Muscle of arm (tissue), 12 donors: ENCODE results near the gene TXNDC15. TPM values are rescaled to one million over a fixed set of nuclear protein-coding genes. Genes with fewer than 3 reads are reported as not detected.

Experiments
- DNase-seq: peaks from one replicate; pipeline ENCODE4 v3.0.0-alpha.2; 2013
- polyA plus RNA-seq, 12 donors: library from polyadenylated mRNA; unstranded; fragments of 120-200 nt; gene quantifications; one replicate each; pipeline ENCODE4 v1.2.1, GENCODE V29; 2013; ENCODE audit not compliant: insufficient read length in 12 of 12

Gene TXNDC15
- polyA plus RNA-seq, 12 donors: 55.4 to 104 (median 78.1) TPM; not detected in 1

- no peak for DNase-seq
Observed at GRCh38 chr5:134913254-134913653, 39.1 kb downstream of the TXNDC15 start.

DNA sequence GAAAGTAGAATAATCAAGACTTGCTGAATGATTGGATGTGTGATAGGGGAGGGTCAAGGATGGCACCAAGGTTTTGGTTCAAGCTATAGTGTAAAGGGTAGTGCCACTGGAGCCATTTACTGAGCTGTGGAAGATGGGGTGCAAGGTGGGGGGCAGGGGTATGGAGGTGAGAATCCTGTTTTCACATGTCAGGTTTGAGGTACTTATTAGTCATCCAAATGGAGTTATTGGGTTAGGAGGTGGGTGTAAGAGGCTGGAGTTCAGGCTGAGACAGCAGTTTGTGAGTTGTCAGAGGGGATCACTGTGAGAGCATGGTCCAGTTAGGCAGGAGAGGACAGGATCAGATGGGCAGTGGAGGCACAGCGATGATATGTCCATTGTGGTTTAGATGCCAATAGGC lies 39.6 kb downstream of the TXNDC15 start:
- DNase-seq: no peak

DNA sequence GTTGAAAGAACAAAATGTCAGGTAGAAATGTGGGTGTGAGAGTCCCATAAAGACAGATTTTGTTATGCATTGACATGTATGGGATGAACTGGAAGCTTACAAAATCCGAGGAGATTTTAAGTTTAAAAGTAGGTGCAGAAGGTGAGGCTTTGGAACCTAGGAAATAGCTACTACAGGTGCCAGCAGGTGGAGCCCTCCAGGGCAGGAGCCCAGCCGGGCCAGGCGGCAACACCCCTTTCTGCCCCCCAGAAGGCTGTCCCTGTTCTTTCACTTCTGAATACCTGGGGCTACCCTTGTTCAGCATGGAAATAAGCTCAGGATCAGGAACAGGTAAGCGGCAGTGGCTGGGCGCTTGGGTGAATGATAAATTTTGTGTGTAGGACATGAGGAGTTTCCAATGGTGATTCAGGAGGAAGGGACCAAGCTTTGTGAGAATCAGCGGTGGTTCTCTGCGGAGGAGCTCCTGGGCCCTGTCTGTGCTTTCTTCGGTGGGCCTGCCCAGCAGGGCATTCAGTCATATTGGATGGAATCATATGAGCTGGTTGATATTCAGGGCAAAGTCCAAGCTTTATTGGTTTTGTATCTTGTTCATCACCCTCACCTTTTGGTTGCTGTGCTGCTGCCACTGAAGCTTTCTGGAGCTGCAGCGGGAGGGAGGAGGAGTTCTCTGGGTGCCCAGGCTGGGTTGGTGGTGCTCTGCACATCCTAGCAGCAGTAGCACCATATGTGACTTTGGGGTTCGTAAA lies 43.1 kb downstream of the TXNDC15 start:
- no peak for DNase-seq

- DNase-seq: no peak
Observed at GRCh38 chr5:134918861-134919260, 44.7 kb downstream of the TXNDC15 start.

- DNase-seq: no peak
Observed at GRCh38 chr5:134920848-134921575, 46.8 kb downstream of the TXNDC15 start.

DNA sequence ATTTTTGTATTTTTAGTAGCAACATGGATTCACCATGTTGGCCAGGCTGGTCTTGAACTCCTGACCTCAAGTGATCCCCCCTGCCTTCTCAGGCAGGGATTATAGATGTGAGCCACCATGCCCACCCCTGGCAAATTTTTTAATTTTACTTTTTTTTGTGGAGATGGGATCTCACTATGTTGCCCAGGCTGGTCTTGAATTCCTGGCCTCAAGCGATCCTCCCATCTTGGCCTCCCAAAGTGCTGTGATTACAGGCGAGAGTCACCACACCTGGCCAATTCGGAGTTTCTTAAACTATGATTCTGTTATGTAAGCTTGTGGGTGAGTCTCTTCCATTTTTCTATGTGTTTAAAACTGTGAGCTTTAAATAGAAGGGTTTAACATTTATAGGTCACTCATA lies 58.3 kb downstream of the TXNDC15 start:
- DNase-seq: no peak

DNA sequence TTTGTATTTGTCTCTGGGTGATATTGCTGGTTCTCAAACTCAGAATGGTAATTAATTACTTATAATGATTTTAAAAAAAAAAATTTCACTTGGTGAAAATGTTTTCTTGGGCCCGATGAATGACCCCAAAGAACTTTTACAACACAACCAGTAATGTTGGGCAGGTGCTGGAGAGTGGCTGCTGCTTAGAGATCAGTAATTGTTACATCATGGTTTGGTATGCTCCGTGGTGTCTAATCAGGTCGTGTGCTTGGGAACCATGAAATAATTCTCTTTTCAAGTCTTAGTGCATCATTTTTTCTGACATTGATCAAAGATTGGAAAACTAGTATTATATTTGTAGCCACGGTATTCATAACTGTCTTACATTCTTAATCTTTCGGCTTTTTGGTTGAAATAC lies 60.0 kb downstream of the TXNDC15 start:
- DNase-seq: no peak

GRCh38 chr5:134935711-134936602 lies 61.8 kb downstream of the TXNDC15 start:
- DNase-seq: peak; percentile 12

GRCh38 chr5:134937526-134937925 lies 63.4 kb downstream of the TXNDC15 start:
- DNase-seq: no peak

GRCh38 chr5:134938030-134938429 lies 63.9 kb downstream of the TXNDC15 start:
- DNase-seq: no peak

GRCh38 chr5:134939500-134939899 lies 65.3 kb downstream of the TXNDC15 start:
- DNase-seq: no peak

- no peak for DNase-seq
Observed at GRCh38 chr5:134943547-134943946, 69.4 kb downstream of the TXNDC15 start.

GRCh38 chr5:134944630-134945029 lies 70.5 kb downstream of the TXNDC15 start:
- no peak for DNase-seq

DNA sequence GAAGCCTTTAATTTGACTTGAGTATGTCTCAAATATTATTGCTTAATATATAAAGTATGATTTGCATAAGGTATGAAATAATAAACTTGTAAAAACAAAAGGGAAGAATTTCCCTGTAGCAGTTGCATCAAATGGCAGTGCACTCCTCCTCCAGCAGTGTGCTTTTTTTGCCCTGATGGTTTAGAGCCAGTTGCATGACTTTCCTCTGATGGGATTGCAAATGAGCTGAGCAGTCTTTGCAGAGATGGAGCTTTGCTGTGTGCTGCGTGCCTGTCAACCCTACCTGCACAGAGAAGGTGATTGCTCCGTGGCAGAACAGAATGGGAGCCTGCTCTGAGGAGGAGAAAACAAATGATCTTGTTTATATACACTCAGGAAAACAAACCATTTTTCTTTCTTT lies 70.9 kb downstream of the TXNDC15 start:
- no peak for DNase-seq

- DNase-seq: peak; percentile 25
Observed at GRCh38 chr5:134948911-134949310, 74.7 kb downstream of the TXNDC15 start.

- no peak for DNase-seq
Observed at GRCh38 chr5:134949316-134949715, 75.1 kb downstream of the TXNDC15 start.

Other genes starting within 250 kb of the TXNDC15 start
- 10 to 100 TPM in 11 of 12 donors, not detected in 1; 22.4 to 46.7 (median 36.5) TPM for gene SAR1B, start 241.5 kb upstream of the TXNDC15 start, polyA plus RNA-seq
- 10 to 100 TPM in 11 of 12 donors, not detected in 1; 16.5 to 28.9 (median 21.4) TPM for gene SEC24A, start 225.6 kb upstream of the TXNDC15 start, polyA plus RNA-seq
- gene CAMLG, start 135.8 kb upstream of the TXNDC15 start, polyA plus RNA-seq: 10 to 100 TPM in 11 of 12 donors, not detected in 1; 39.0 to 85.2 (median 52.5) TPM
- 10 to 100 TPM in 11 of 12 donors, not detected in 1; 50.1 to 86.7 (median 62.6) TPM for gene DDX46, start 115.6 kb upstream of the TXNDC15 start, polyA plus RNA-seq
- 100 to 1,000 TPM in 1 of 12 donors, 10 to 100 TPM in 11; 69.0 to 110 (median 86.1) TPM for gene C5orf24, start 28.4 kb upstream of the TXNDC15 start, polyA plus RNA-seq
- gene PCBD2, start 30.8 kb downstream of the TXNDC15 start, polyA plus RNA-seq: 10 to 100 TPM in 8 of 12 donors, 1 to 10 TPM in 3, not detected in 1; 7.6 to 23.4 (median 10.4) TPM
- gene CATSPER3, start 93.5 kb downstream of the TXNDC15 start, polyA plus RNA-seq: 1 to 10 TPM in 1 of 12 donors, under 1 TPM in 9, not detected in 2; 0.48 to 1.0 (median 0.67) TPM
- 100 to 1,000 TPM in 1 of 12 donors, 10 to 100 TPM in 2, 1 to 10 TPM in 8, under 1 TPM in 1; 0.50 to 181 (median 7.4) TPM for gene PITX1, start 159.9 kb downstream of the TXNDC15 start, polyA plus RNA-seq